Activated T-helper 2 cell treated with anti-CD3 and anti-CD28 coated beads, Interferon-gamma antibody, Interleukin-2, Interleukin-4, amounts not matched to agents 10 μg/mL and 5 μg/mL and 100 μg/mL, durations not matched to agents 14 hours and 24 hours and 36 hours (primary cell): Measurements from ENCODE around the gene PDCD1LG2. TPM values are rescaled to one million over a fixed set of nuclear protein-coding genes. Genes with fewer than 3 reads are reported as not detected.
A peak's percentile ranks its signal among the peaks of the same experiment; 100 is the strongest.
"Not testable (repeated sequence)": the region's sequence is repeated elsewhere in the genome, so short reads cannot be mapped to it uniquely, and the experiment has no call there.

ENCODE experiments used
- DNase-seq: peaks from one replicate; pipeline ENCODE4 v3.0.0; 2021; ENCODE audit warnings: low spot score
- H3K27ac Mint-ChIP-seq: one replicate; pipeline ENCODE4 v1.8.0; 2021; ENCODE audit warnings: mixed read lengths
- H3K27me3 Mint-ChIP-seq: one replicate; pipeline ENCODE4 v1.8.0; 2021; ENCODE audit warnings: low read depth, mixed read lengths
- H3K36me3 Mint-ChIP-seq: one replicate; pipeline ENCODE4 v1.8.0; 2021; ENCODE audit warnings: low read depth, mixed read lengths
- H3K4me1 Mint-ChIP-seq: one replicate; pipeline ENCODE4 v1.8.0; 2021; ENCODE audit warnings: low read depth, mixed read lengths
- H3K4me3 Mint-ChIP-seq: one replicate; pipeline ENCODE4 v1.8.0; 2021; ENCODE audit warnings: low read depth, mild to moderate bottlenecking, moderate library complexity, mixed read lengths
- H3K9me3 Mint-ChIP-seq: one replicate; pipeline ENCODE4 v1.8.0; 2021; ENCODE audit warnings: mixed read lengths
- intact Hi-C: fragments of 100-400 bp; cut with micrococcal nuclease; formaldehyde crosslinking; loops from one replicate; pipeline ENCODE4 v1.15.1; 2023
- total RNA-seq: library from RNA; stranded (reverse); gene quantifications from 2 replicates; pipeline ENCODE4 v1.2.3, GENCODE V29; 2022

Gene PDCD1LG2
- total RNA-seq, 1 donor from 2014 or later = 1.7 TPM

DNA sequence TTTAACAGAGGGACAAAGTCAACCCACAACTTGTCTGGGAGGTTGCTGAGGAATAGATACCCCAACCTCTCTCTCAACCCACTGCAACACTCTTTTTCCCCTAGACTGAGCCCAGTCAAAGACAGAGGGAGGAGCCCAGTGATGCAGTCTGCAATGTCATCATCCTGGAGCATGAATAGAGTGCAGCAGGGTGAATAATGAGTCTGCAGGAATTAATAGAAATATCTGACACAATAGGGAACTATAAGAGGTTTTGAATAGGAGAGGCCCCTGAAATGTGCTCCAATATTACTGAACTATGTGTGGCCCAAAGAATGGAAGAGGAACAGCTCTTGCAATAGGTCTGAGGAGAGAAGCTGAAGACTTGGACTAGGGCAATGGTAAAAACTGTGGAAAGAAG lies 59.1 kb downstream of the PDCD1LG2 start:
- H3K4me1 Mint-ChIP-seq = peaks cover 11% of the 10 kb centered on the region
- DNase-seq = no peak
- H3K9me3 Mint-ChIP-seq = no peaks in the 10 kb centered on the region
- no peaks in the 10 kb centered on the region for H3K27me3 Mint-ChIP-seq
- no peak overlapping the region for H3K27ac Mint-ChIP-seq
- H3K36me3 Mint-ChIP-seq = peaks cover 14% of the 10 kb centered on the region
- no peak overlapping the region for H3K4me3 Mint-ChIP-seq
- intact Hi-C loops = no loop called here

DNA sequence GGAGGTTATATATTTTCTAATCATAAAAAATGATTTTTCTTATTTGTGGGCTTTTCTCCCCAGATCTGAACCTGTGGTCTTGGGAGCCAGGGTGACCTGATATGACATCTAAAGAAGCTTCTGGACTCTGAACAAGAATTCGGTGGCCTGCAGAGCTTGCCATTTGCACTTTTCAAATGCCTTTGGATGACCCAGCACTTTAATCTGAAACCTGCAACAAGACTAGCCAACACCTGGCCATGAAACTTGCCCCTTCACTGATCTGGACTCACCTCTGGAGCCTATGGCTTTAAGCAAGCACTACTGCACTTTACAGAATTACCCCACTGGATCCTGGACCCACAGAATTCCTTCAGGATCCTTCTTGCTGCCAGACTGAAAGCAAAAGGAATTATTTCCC lies 59.6 kb downstream of the PDCD1LG2 start:
- peaks cover 3% of the 10 kb centered on the region for H3K9me3 Mint-ChIP-seq
- DNase-seq = no peak
- no peak overlapping the region for H3K27ac Mint-ChIP-seq
- no peaks in the 10 kb centered on the region for H3K27me3 Mint-ChIP-seq
- H3K36me3 Mint-ChIP-seq = peaks cover 12% of the 10 kb centered on the region
- H3K4me1 Mint-ChIP-seq = peaks cover 11% of the 10 kb centered on the region
- H3K4me3 Mint-ChIP-seq = no peak overlapping the region
- intact Hi-C loops = no loop called here

GRCh38 chr9:5571629-5572232 lies 61.4 kb downstream of the PDCD1LG2 start:
- Mint-ChIP-seq H3K4me3 (no peak overlapping the region), H3K9me3 (peaks cover 7% of the 10 kb centered on the region), H3K4me1 (peaks cover 11% of the 10 kb centered on the region), H3K27me3 (no peaks in the 10 kb centered on the region), H3K27ac (no peak overlapping the region), H3K36me3 (peaks cover 13% of the 10 kb centered on the region)
- DNase-seq = no peak
- intact Hi-C loops = no loop called here

DNA sequence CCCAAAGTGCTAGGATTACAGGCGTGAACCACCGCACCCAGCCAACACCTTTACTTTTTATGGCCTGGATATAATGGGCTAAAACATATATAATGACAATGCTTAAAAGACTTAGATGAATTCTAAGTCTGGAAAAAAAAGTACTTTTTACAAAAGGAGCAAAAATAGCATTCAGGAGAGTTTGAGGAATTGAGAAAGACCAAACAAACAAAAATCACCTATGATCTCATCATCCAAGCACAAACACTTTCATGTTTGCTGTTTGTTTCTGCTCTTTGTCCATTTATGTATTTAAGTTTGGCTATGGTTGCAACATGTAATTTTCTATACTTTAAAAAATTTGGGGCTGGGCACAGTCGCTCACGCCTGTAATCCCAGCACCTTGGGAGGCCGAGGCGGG lies 63.8 kb downstream of the PDCD1LG2 start:
- no peak overlapping the region for H3K27ac Mint-ChIP-seq
- DNase-seq = no peak
- H3K9me3 Mint-ChIP-seq = peaks cover 7% of the 10 kb centered on the region
- intact Hi-C loops = no loop called here
- H3K4me1 Mint-ChIP-seq = peaks cover 15% of the 10 kb centered on the region
- peaks cover 16% of the 10 kb centered on the region for H3K36me3 Mint-ChIP-seq
- H3K4me3 Mint-ChIP-seq = no peak overlapping the region
- no peaks in the 10 kb centered on the region for H3K27me3 Mint-ChIP-seq

DNA sequence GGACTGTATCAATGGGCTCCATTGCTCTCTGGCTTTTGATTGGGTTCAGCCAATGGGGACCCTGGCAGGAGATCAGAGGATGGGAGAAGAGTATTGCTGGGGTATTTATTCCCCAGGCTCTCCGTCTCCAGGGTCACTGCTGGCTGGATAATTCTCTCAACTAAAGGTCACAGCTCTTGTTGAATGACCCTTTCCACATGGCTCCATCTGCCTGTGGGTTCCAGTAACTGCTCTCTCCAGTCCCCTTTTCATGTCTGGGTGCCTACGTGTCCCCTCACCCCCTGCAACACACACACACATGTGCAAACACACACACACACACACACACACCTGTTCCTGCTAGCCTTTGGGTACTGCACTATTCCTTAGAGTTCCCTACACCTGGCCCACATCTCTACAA lies 64.7 kb downstream of the PDCD1LG2 start:
- no peaks in the 10 kb centered on the region for H3K27me3 Mint-ChIP-seq
- no peak overlapping the region for H3K27ac Mint-ChIP-seq
- H3K36me3 Mint-ChIP-seq = peaks cover 15% of the 10 kb centered on the region
- no peak overlapping the region for H3K4me3 Mint-ChIP-seq
- intact Hi-C loops = no loop called here
- H3K4me1 Mint-ChIP-seq = peaks cover 18% of the 10 kb centered on the region
- no peak for DNase-seq
- H3K9me3 Mint-ChIP-seq = peaks cover 7% of the 10 kb centered on the region

- Mint-ChIP-seq H3K9me3 (peaks cover 12% of the 10 kb centered on the region), H3K27me3 (no peaks in the 10 kb centered on the region), H3K4me3 (no peak overlapping the region), H3K4me1 (peaks cover 31% of the 10 kb centered on the region), H3K27ac (no peak overlapping the region), H3K36me3 (peaks cover 15% of the 10 kb centered on the region)
- no peak for DNase-seq
- intact Hi-C loops = no loop called here
These were observed 66.9 kb downstream of the PDCD1LG2 start for GRCh38 chr9:5577225-5577624.

DNA sequence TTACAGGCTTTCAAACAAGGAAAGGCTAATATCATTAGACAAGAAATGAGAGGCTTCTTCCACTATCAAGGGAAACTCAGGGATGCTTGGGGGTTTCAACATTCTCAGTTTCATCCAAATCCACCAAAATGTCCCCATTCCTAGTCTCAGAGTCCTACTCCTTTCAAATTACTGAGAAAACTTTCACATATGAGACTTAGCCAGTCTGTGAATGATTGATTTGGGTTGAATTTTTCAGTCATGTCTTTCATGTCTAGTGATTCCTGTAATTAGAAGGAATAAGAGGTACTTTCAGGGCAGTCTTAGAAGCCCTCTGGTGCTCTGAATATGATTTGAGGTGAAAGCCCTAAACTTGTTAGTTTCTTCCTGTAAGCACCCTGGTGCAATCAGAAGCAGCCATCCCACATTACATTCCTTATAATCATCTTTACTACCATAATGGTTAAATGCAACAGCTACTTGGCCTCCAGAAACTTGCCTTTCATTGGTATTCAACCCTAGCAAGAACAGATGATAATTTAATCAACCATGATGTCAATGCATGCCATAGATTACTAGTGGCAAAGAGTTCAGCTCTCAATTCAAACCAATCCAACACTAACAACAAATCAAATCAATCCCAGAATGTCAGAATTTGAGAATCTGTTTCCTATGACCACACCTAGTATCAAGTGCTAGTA lies 67.8 kb downstream of the PDCD1LG2 start:
- peaks cover 15% of the 10 kb centered on the region for H3K36me3 Mint-ChIP-seq
- intact Hi-C loops = no loop called here
- no peaks in the 10 kb centered on the region for H3K27me3 Mint-ChIP-seq
- DNase-seq = no peak
- no peak overlapping the region for H3K4me3 Mint-ChIP-seq
- H3K4me1 Mint-ChIP-seq = peaks cover 39% of the 10 kb centered on the region
- H3K9me3 Mint-ChIP-seq = peaks cover 12% of the 10 kb centered on the region
- H3K27ac Mint-ChIP-seq = peak overlapping the region; percentile 6

- peaks cover 12% of the 10 kb centered on the region for H3K9me3 Mint-ChIP-seq
- H3K4me3 Mint-ChIP-seq = no peak overlapping the region
- no peaks in the 10 kb centered on the region for H3K27me3 Mint-ChIP-seq
- no peak for DNase-seq
- peak overlapping the region; percentile 6 for H3K27ac Mint-ChIP-seq
- peaks cover 18% of the 10 kb centered on the region for H3K36me3 Mint-ChIP-seq
- intact Hi-C loops = no loop called here
- peaks cover 43% of the 10 kb centered on the region for H3K4me1 Mint-ChIP-seq
These were observed 68.4 kb downstream of the PDCD1LG2 start for GRCh38 chr9:5578698-5579085.

GRCh38 chr9:5579881-5580280 lies 69.5 kb downstream of the PDCD1LG2 start:
- Mint-ChIP-seq H3K9me3 (peaks cover 13% of the 10 kb centered on the region), H3K4me3 (no peak overlapping the region), H3K4me1 (peaks cover 46% of the 10 kb centered on the region), H3K27ac (no peak overlapping the region), H3K36me3 (peaks cover 18% of the 10 kb centered on the region), H3K27me3 (no peaks in the 10 kb centered on the region)
- intact Hi-C loops = no loop called here
- DNase-seq = no peak

DNA sequence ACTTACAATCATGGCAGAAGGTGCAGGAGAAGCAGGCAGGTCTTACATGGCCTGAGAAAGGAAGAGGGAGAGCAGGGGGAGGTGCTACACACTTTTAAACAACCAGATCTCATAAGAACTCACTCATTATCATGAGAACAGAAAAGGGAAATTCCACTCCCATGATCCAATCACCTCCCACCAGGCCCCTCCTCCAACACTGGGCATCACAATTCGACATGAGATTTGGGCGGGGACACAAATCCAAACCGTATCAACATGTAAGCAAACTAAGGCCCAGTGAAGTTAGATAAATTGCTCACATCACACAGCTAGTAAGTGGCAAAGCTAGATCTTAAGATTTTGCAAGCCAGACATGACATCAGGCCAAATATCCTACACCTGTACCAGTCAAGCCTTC lies 70.3 kb downstream of the PDCD1LG2 start:
- Mint-ChIP-seq H3K9me3 (peaks cover 8% of the 10 kb centered on the region), H3K4me3 (no peak overlapping the region), H3K27ac (no peak overlapping the region), H3K36me3 (peaks cover 14% of the 10 kb centered on the region), H3K4me1 (peaks cover 49% of the 10 kb centered on the region), H3K27me3 (no peaks in the 10 kb centered on the region)
- no peak for DNase-seq
- intact Hi-C loops = no loop called here

- DNase-seq, H3K27ac Mint-ChIP-seq, H3K27me3 Mint-ChIP-seq, intact Hi-C loops, H3K9me3 Mint-ChIP-seq, H3K4me3 Mint-ChIP-seq: not testable (repeated sequence)
- Mint-ChIP-seq H3K4me1 (peaks cover 60% of the 10 kb centered on the region), H3K36me3 (peaks cover 14% of the 10 kb centered on the region)
These were observed 71.4 kb downstream of the PDCD1LG2 start for GRCh38 chr9:5581706-5582105.

- Mint-ChIP-seq H3K27me3 (no peaks in the 10 kb centered on the region), H3K9me3 (peaks cover 8% of the 10 kb centered on the region), H3K4me1 (peaks cover 69% of the 10 kb centered on the region), H3K27ac (peak overlapping the region; percentile 88), H3K36me3 (peaks cover 11% of the 10 kb centered on the region), H3K4me3 (no peak overlapping the region)
- peak; percentile 46 for DNase-seq
- intact Hi-C loops = loop anchor here (1.0 kb wide), 1 partner anchor 132 kb away; no protein-coding TSS in a partner anchor
These were observed 72.5 kb downstream of the PDCD1LG2 start for GRCh38 chr9:5582835-5583195.

GRCh38 chr9:5586391-5586802 lies 76.1 kb downstream of the PDCD1LG2 start:
- Mint-ChIP-seq H3K36me3 (peaks cover 9% of the 10 kb centered on the region), H3K9me3 (peaks cover 8% of the 10 kb centered on the region), H3K27ac (peak overlapping the region; percentile 89), H3K27me3 (no peaks in the 10 kb centered on the region), H3K4me1 (peaks cover 51% of the 10 kb centered on the region), H3K4me3 (no peak overlapping the region)
- intact Hi-C loops = loop anchor here (1.0 to 5.0 kb wide), 5 partner anchors 28 to 604 kb away; partner anchors contain the start of genes PDCD1LG2 and PLGRKT
- DNase-seq = no peak
